ENCODE data around the gene PTPRN2. TPM values are rescaled to one million over a fixed set of nuclear protein-coding genes. Genes with fewer than 3 reads are reported as not detected.

Gene PTPRN2
- total RNA-seq, 2 experiments from 2014 or later: 7.0 to 7.2 TPM

DNA sequence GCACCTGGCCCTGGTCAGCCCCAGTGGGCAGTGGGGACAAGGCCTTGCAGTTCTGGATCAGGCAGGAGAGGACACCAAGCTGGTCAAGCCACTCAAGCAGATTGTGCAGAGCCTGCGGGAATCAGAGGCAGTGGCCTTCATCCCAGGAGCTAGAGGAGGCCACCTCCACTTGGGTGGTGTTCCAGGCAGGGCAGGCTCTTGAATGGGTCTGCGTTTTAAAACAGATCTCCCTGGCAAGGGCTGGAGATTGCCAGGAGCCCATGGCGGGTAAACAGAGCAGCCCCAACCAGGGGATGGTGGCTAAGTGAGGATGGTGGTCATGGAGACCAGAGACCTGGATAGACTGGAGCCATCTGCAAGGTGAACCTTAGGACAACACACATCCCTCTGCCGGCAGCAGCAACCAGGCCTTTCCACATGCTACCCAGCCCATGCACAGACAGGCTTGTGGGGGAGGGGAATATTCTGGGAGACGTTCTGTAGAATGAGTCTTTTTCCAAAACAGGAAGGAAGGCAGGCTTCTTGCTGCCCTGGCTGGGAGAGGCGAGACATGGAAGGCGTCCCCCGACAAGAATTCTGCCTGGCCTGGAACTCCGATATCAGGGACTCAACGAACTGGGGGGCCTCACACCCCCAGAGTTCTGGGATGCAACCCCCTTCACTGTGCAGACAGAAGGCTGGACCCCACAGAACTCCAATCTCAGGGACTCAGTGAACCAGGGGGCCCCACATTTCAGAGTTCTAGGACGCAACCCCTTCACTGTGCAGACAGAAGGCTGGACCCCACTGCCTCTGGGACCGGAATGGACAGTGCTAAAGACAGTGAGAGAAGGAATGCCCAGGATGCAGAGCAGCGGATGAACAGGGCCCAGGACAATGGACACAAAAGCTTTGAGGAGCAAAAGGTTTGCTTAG is 264.8 kb downstream of the PTPRN2 start:
- ChIA-PET POLR2A (no interaction called here), CTCF (no interaction called here)
- Mint-ChIP-seq H3K9me3 (ENCODE audit: insufficient read depth) (peaks cover 12% of the 10 kb centered on the region), H3K4me1 (ENCODE audit: low read depth) (no peaks in the 10 kb centered on the region), H3K4me3 (no peak overlapping the region), H3K36me3 (ENCODE audit: low read depth) (peaks cover 2% of the 10 kb centered on the region), H3K27ac (no peak overlapping the region), H3K27me3 (ENCODE audit: low read depth) (peaks cover under 1% of the 10 kb centered on the region)
- no peak for ATAC-seq
- DNase-seq: no peak

DNA sequence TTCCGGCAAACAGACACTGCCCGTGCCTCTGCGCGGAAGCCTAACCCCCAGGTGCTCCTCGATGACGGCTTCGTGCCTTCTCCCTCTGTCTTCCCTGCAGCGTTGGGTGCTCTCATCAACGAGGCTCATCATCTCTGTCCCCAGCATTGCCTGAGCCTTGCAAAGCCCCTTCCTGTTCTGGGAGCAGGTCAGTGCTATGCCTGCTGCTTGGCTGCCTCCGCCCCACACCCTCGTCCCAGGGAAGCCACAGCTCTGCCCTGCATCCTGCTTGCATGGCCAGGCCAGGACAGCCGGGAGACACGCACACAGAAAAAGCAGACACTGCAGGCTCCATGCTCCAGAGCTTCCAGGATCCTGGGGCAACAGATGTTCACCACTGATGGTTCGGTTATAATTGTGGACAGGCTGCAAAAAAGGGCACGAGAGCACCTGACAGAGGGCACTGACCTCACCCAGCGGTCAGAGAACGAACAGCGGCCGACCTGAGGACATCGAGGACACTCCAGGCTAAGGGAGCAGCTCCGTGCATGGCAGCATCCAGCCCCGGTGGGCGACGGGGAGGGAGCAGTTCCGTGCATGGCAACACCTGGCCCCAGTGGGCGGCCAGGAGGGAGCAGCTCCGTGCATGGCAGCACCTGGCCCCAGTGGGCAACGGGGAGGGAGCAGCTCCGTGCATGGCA is 265.5 kb downstream of the PTPRN2 start:
- no peak overlapping the region for H3K27ac Mint-ChIP-seq
- DNase-seq (no peak), ATAC-seq (no peak)
- ChIA-PET CTCF (no interaction called here), POLR2A (no interaction called here)
- no peaks in the 10 kb centered on the region for H3K4me1 Mint-ChIP-seq (ENCODE audit: low read depth)
- no peak overlapping the region for H3K4me3 Mint-ChIP-seq
- no peaks in the 10 kb centered on the region for H3K36me3 Mint-ChIP-seq (ENCODE audit: low read depth)
- H3K27me3 Mint-ChIP-seq (ENCODE audit: low read depth): peaks cover 6% of the 10 kb centered on the region
- H3K9me3 Mint-ChIP-seq (ENCODE audit: insufficient read depth): peaks cover 6% of the 10 kb centered on the region

DNA sequence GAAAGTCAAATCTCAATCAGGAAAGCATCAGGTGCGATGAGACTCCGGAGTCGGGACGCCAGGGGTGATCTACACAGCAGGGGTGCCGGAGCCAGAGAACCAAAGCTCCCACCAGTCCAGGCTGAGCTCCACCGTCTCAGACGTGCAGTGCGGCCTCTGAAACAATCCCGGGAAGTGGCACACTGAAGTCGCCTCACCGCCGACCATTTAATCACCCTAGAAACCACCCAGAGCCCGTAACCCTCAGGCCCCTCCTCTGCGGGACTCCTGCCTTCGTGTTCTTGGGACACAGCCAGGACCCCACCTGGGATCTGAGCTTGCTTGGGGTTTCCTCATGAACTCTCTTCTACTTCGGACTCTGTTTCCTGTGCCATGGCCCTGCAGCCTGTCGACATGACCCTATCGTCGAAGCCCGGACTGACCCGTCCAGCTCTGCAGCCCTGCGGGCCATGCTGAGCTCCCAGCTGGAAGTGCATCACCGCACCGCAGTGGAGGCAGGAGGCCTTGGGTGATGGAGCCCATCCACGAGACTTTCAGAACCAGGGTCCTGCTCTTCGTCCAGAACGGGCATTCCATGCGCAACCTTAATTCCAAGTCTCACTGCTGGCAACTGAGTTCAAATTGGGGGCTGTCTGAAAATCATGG is 266.4 kb downstream of the PTPRN2 start:
- H3K27me3 Mint-ChIP-seq (ENCODE audit: low read depth): peaks cover 6% of the 10 kb centered on the region
- ChIA-PET POLR2A (no interaction called here), CTCF (no interaction called here)
- no peaks in the 10 kb centered on the region for H3K36me3 Mint-ChIP-seq (ENCODE audit: low read depth)
- H3K4me3 Mint-ChIP-seq: no peak overlapping the region
- DNase-seq (no peak), ATAC-seq (no peak)
- H3K9me3 Mint-ChIP-seq (ENCODE audit: insufficient read depth): no peaks in the 10 kb centered on the region
- H3K27ac Mint-ChIP-seq: no peak overlapping the region
- H3K4me1 Mint-ChIP-seq (ENCODE audit: low read depth): no peaks in the 10 kb centered on the region

DNA sequence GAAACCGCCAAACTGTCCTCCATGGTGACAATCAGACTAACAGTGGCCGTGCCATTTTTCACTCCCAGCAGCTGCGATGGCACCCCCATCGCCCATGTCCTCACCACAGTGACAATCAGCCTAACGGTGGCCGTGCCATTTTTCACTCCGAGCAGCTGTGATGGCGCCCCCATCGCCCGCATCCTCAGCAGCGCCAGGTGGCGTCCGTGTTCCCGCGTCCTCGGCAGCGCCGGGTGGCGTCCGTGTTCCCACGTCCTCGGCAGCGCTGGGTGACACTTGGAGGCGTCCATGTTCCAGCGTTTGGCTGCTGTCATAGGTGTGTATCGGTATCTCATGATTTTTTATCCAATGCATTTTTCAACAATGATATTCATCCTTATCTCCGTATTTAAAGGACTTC is 267.3 kb downstream of the PTPRN2 start:
- ChIA-PET POLR2A (no interaction called here), CTCF (no interaction called here)

DNA sequence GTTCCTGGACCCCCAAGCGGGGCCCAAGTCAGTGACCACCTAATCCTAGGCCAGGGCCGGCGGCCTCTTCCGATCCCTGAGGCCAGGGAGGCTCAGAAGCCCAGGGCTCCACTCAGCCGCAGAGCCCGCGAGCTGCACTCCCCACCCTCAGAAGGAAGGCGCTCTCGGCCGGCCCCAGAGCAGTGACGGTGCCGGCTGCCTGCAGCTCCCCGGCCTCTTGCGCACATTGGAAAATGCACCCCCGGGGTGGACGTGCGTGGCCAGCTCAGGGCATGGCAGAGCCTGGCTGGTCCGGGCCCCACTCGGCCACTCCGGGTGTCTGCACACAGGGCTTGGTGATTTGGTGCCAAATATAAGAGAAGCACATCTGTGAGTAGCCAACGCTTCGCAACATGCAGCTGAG is 269.1 kb downstream of the PTPRN2 start:
- no peaks in the 10 kb centered on the region for H3K36me3 Mint-ChIP-seq (ENCODE audit: low read depth)
- H3K4me3 Mint-ChIP-seq: no peak overlapping the region
- no peak for DNase-seq
- peaks cover 6% of the 10 kb centered on the region for H3K27me3 Mint-ChIP-seq (ENCODE audit: low read depth)
- POLR2A ChIA-PET: no interaction called here
- no peaks in the 10 kb centered on the region for H3K4me1 Mint-ChIP-seq (ENCODE audit: low read depth)
- CTCF ChIA-PET: no interaction called here
- no peak for ATAC-seq
- peaks cover 3% of the 10 kb centered on the region for H3K9me3 Mint-ChIP-seq (ENCODE audit: insufficient read depth)
- no peak overlapping the region for H3K27ac Mint-ChIP-seq

More for the DNA sequence above, 267.3 kb downstream of the PTPRN2 start:
- ATAC-seq (no peak), DNase-seq (peak; percentile 6)
- no peaks in the 10 kb centered on the region for H3K4me1 Mint-ChIP-seq (ENCODE audit: low read depth)
- no peak overlapping the region for H3K27ac Mint-ChIP-seq
- H3K27me3 Mint-ChIP-seq (ENCODE audit: low read depth): peaks cover 6% of the 10 kb centered on the region
- no peaks in the 10 kb centered on the region for H3K36me3 Mint-ChIP-seq (ENCODE audit: low read depth)
- peaks cover 3% of the 10 kb centered on the region for H3K9me3 Mint-ChIP-seq (ENCODE audit: insufficient read depth)
- H3K4me3 Mint-ChIP-seq: no peak overlapping the region

DNA sequence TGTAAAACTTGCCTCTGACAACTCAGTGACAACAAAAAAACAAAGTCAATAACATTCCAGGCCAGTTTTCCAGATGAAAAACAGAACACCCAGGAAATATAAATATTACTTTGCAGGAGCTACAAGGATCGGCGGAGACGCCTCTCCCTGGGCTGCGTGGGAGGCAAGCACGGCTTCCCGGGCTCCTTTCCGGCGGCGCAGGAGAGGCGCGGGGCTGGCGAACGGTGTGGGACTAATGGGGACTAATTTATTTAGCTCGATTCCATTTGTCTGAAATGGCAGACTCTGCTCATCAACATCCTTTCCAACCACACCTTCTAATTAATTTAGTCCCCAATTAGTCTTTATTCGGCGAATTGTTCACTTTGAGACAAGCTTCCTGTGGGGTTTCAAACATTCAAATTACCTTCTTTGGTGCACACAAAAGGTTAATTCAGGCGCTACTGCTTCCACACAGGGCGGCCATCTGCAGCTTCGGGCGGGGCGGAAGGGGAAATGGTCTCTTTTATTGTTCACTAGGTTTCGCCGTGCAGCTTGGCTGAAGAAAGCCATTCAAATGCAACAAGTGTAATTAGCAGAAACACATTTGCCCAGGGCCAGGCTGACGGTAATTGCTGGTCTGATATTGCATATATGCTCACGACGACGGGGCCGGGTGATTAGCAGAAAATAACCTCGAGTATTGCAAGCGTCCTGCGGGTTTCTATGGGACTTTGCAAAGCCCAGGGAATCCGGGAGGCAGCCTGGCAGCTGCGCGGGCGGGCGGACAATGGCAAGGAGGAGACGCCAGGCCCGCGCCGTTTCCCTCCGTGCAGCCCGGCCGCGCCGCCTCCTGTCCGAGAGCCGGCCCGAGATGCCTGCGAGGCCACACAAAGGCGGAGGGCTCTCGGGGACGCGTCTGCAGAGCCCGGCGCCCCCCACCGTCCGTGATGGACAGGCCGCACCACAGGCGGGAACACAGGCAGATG is 270.1 kb downstream of the PTPRN2 start:
- H3K27me3 Mint-ChIP-seq (ENCODE audit: low read depth): peaks cover 6% of the 10 kb centered on the region
- H3K9me3 Mint-ChIP-seq (ENCODE audit: insufficient read depth): peaks cover 8% of the 10 kb centered on the region
- no peaks in the 10 kb centered on the region for H3K36me3 Mint-ChIP-seq (ENCODE audit: low read depth)
- no peak overlapping the region for H3K4me3 Mint-ChIP-seq
- DNase-seq: no peak
- H3K4me1 Mint-ChIP-seq (ENCODE audit: low read depth): no peaks in the 10 kb centered on the region
- POLR2A ChIA-PET: no interaction called here
- ATAC-seq: no peak
- CTCF ChIA-PET: no interaction called here
- H3K27ac Mint-ChIP-seq: no peak overlapping the region

DNA sequence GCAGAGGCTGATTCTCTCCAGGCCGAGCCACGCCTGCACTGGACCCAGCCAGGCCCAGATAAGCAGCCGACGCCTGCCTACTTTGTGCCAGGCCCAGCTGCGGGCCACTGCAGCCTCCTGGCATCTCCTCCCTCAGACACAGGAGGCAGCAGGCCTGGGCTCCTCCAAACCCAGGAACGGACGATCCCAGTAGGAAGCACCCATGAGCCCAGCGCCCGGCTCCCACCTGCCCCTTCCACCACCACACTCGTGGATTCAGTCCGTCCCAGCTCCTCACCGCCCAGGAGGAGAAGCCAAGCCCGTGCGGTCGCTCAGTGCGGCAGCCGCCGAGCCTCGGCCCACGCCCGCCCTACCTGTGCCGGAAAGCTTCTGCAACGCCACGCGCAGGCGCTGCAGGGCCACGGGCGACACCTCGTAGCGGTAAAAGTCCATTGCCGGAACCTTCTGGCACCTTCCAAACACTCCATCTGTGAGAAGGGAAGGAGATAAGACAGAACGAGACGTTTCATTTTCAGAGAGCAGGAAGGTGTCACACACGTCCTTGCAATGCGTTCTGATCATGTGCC is 271.1 kb downstream of the PTPRN2 start:
- no peaks in the 10 kb centered on the region for H3K4me1 Mint-ChIP-seq (ENCODE audit: low read depth)
- no peak overlapping the region for H3K4me3 Mint-ChIP-seq
- ChIA-PET CTCF (no interaction called here), POLR2A (no interaction called here)
- H3K27me3 Mint-ChIP-seq (ENCODE audit: low read depth): peaks cover 6% of the 10 kb centered on the region
- DNase-seq (peak; percentile 6), ATAC-seq (no peak)
- no peaks in the 10 kb centered on the region for H3K36me3 Mint-ChIP-seq (ENCODE audit: low read depth)
- no peak overlapping the region for H3K27ac Mint-ChIP-seq
- peaks cover 17% of the 10 kb centered on the region for H3K9me3 Mint-ChIP-seq (ENCODE audit: insufficient read depth)

DNA sequence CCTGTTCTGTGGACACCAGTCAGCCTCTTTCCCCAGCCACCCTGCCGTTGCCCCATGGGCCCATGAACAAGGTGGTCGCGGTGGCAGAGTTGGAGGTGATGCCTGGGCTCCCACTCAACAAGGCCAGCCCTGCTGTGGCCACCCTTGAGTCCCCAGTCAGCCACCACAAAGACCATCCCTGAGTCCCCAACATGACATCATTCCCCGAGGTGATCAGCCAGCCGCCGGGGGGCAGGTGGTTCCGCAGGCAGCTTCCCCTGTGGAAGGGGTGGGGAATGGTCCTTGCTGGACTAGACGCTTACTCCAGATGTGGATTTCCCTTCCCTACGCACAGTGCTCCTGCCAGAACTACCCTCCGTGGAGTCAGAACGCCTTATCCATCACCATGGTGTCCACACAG is 271.7 kb downstream of the PTPRN2 start:
- ChIA-PET POLR2A (no interaction called here), CTCF (no interaction called here)
- Mint-ChIP-seq H3K27ac (no peak overlapping the region), H3K4me3 (no peak overlapping the region), H3K36me3 (ENCODE audit: low read depth) (no peaks in the 10 kb centered on the region), H3K9me3 (ENCODE audit: insufficient read depth) (peaks cover 19% of the 10 kb centered on the region), H3K4me1 (ENCODE audit: low read depth) (no peaks in the 10 kb centered on the region), H3K27me3 (ENCODE audit: low read depth) (peaks cover 6% of the 10 kb centered on the region)
- no peak for DNase-seq
- no peak for ATAC-seq

DNA sequence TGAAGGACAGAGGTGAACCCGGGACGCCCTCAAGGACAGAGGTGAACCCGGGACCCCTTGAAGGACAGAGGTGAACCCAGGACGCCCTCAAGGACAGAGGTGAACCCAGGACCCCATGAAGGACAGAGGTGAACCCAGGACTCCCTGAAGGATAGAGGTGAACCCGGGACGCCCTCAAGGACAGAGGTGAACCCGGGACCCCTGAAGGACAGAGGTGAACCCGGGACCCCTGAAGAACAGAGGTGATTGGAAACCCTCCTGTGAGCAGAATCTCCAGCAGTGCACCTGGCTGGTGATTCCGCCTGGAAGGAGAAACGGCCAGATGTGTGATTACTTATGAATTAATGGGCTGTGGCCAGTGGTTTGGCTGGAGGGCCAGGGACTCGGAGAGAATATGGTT is 272.3 kb downstream of the PTPRN2 start:
- Mint-ChIP-seq H3K4me3 (no peak overlapping the region), H3K36me3 (ENCODE audit: low read depth) (no peaks in the 10 kb centered on the region), H3K4me1 (ENCODE audit: low read depth) (no peaks in the 10 kb centered on the region), H3K27ac (no peak overlapping the region), H3K27me3 (ENCODE audit: low read depth) (peaks cover 6% of the 10 kb centered on the region), H3K9me3 (ENCODE audit: insufficient read depth) (peaks cover 19% of the 10 kb centered on the region)
- POLR2A ChIA-PET: no interaction called here
- CTCF ChIA-PET: no interaction called here
- DNase-seq: no peak
- ATAC-seq: no peak

DNA sequence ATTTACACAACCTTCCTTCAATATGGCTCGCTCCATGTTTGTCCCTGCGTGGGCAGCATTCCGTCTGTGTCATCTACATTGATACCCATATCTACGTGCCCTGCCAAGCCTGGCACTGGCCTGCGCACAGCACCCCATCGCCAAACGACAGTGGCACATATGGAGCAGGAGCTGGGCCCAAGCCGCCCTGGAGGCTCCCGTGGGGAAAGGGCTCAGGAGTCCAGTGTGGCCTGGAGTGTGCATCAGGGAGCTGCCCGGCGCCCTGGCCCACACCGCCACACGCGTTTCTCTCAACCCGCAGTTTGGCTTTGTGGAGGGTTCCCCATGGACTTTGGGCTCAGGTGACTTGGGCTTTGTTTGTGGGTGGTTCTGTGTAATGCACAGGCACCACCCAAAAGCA is 273.2 kb downstream of the PTPRN2 start:
- no peak for ATAC-seq
- CTCF ChIA-PET: no interaction called here
- H3K4me3 Mint-ChIP-seq: no peak overlapping the region

DNA sequence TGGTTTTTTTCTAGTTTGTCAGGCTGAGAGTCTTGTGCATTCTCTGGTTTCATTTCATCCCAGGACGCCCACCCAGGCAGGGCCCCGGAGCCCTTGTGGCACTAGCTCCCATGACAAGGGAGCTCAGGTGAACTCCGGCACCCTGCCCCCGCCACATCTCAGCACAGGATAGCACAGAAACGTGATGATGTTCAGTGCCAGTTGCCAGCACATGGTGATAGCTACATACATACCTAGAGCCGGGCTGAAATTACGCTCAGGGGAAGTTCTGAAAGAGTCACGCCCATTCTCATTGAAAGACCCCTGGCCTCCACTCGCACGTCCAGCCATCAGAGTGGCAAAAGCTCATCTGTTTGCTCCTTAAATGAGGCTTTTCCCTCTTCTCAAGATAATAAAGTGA is 273.7 kb downstream of the PTPRN2 start:
- no peaks in the 10 kb centered on the region for H3K36me3 Mint-ChIP-seq (ENCODE audit: low read depth)
- DNase-seq (no peak), ATAC-seq (no peak)
- H3K27ac Mint-ChIP-seq: no peak overlapping the region
- H3K9me3 Mint-ChIP-seq (ENCODE audit: insufficient read depth): peaks cover 28% of the 10 kb centered on the region
- ChIA-PET CTCF (no interaction called here), POLR2A (no interaction called here)
- H3K27me3 Mint-ChIP-seq (ENCODE audit: low read depth): peaks cover 6% of the 10 kb centered on the region
- H3K4me3 Mint-ChIP-seq: no peak overlapping the region
- H3K4me1 Mint-ChIP-seq (ENCODE audit: low read depth): no peaks in the 10 kb centered on the region

More for the DNA sequence above, 273.2 kb downstream of the PTPRN2 start:
- POLR2A ChIA-PET: no interaction called here
- Mint-ChIP-seq H3K27ac (no peak overlapping the region), H3K9me3 (ENCODE audit: insufficient read depth) (peaks cover 28% of the 10 kb centered on the region), H3K36me3 (ENCODE audit: low read depth) (no peaks in the 10 kb centered on the region), H3K4me1 (ENCODE audit: low read depth) (no peaks in the 10 kb centered on the region), H3K27me3 (ENCODE audit: low read depth) (peaks cover 6% of the 10 kb centered on the region)
- no peak for DNase-seq

Data from activated CD8-positive, alpha-beta T cell treated with anti-CD3 and anti-CD28 coated beads, Interleukin-2, amount 10 ng/mL, durations not matched to agents 7 days and 5 days (primary cell).